DOHH2 (cell line): Measurements from ENCODE around the gene PEX11B.

Experiments used
- H3F3A ChIP-seq: fragments of 200-600 bp; sonication (generic), shearing (Covaris generic); 2 replicates; pipeline ENCODE4 v1.6.0; 2016; ENCODE audit warnings: antibody characterized with exemption, mild to moderate bottlenecking; ENCODE audit not compliant: control insufficient read depth, insufficient read depth
- H3K27ac ChIP-seq: fragments of 200-600 bp; sonication (generic); 2 replicates; pipeline ENCODE4 v1.5.1; 2014; ENCODE audit warnings: low read depth, mild to moderate bottlenecking, low read length, moderate library complexity
- H3K27me3 ChIP-seq: fragments of 200-600 bp; sonication (generic); 2 replicates; pipeline ENCODE4 v1.6.1; 2014; ENCODE audit warnings: mild to moderate bottlenecking, low read length, mixed read lengths; ENCODE audit not compliant: control insufficient read depth
- H3K36me3 ChIP-seq: fragments of 200-600 bp; sonication (generic); 2 replicates; pipeline ENCODE4 v1.6.1; 2014; ENCODE audit warnings: mild to moderate bottlenecking, low read length, moderate library complexity, mixed read lengths; ENCODE audit not compliant: control insufficient read depth
- H3K4me1 ChIP-seq: fragments of 200-600 bp; sonication (generic); 2 replicates; pipeline ENCODE4 v1.6.1; 2014; ENCODE audit warnings: mild to moderate bottlenecking, low read length, mixed read lengths; ENCODE audit not compliant: control insufficient read depth
- H3K4me2 ChIP-seq: fragments of 200-600 bp; sonication (generic); 2 replicates; pipeline ENCODE4 v1.6.0; 2014; ENCODE audit warnings: mild to moderate bottlenecking, low read length, moderate library complexity
- H3K4me3 ChIP-seq: fragments of 200-600 bp; sonication (generic); 2 replicates; pipeline ENCODE4 v1.5.1; 2014; ENCODE audit warnings: mild to moderate bottlenecking, low read length, mixed read lengths
- H3K79me2 ChIP-seq: fragments of 200-600 bp; sonication (generic); 2 replicates; pipeline ENCODE4 v1.6.1; 2014; ENCODE audit warnings: mild to moderate bottlenecking, low read length, mixed read lengths; ENCODE audit not compliant: control insufficient read depth
- H3K9me2 ChIP-seq: fragments of 200-600 bp; sonication (generic); replicated peaks from 2 replicates; pipeline ENCODE4 v1.6.1; 2014; ENCODE audit warnings: mild to moderate bottlenecking, low read length, mixed read lengths; ENCODE audit not compliant: control insufficient read depth
- H3K9me3 ChIP-seq: fragments of 200-600 bp; sonication (generic); 2 replicates; pipeline ENCODE4 v1.6.1; 2014; ENCODE audit warnings: antibody characterized with exemption, low read length, mixed read lengths; ENCODE audit not compliant: control insufficient read depth, insufficient read depth
- H4K20me1 ChIP-seq: fragments of 200-600 bp; sonication (generic); 2 replicates; pipeline ENCODE4 v1.6.0; 2014; ENCODE audit warnings: low read depth, mild to moderate bottlenecking, antibody characterized with exemption, low read length, moderate library complexity; ENCODE audit not compliant: control insufficient read depth, insufficient read depth
- EZH2phosphoT487 ChIP-seq: fragments of 200-600 bp; sonication (generic); IDR thresholded peaks from 2 replicates; pipeline ENCODE4 v1.6.1; 2017; ENCODE audit warnings: borderline replicate concordance, mild to moderate bottlenecking, antibody characterized with exemption, low read length, moderate library complexity, mixed read lengths
- TF ChIP-seq, protein P1 (sequence below): fragments of 200-600 bp; sonication (generic); IDR thresholded peaks from one replicate; pipeline ENCODE4 v1.5.1; 2014; ENCODE audit warnings: antibody characterized with exemption, mild to moderate bottlenecking, low read depth, low read length; ENCODE audit not compliant: poor library complexity, severe bottlenecking

The PEX11B gene, protein sequence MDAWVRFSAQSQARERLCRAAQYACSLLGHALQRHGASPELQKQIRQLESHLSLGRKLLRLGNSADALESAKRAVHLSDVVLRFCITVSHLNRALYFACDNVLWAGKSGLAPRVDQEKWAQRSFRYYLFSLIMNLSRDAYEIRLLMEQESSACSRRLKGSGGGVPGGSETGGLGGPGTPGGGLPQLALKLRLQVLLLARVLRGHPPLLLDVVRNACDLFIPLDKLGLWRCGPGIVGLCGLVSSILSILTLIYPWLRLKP

DNA sequence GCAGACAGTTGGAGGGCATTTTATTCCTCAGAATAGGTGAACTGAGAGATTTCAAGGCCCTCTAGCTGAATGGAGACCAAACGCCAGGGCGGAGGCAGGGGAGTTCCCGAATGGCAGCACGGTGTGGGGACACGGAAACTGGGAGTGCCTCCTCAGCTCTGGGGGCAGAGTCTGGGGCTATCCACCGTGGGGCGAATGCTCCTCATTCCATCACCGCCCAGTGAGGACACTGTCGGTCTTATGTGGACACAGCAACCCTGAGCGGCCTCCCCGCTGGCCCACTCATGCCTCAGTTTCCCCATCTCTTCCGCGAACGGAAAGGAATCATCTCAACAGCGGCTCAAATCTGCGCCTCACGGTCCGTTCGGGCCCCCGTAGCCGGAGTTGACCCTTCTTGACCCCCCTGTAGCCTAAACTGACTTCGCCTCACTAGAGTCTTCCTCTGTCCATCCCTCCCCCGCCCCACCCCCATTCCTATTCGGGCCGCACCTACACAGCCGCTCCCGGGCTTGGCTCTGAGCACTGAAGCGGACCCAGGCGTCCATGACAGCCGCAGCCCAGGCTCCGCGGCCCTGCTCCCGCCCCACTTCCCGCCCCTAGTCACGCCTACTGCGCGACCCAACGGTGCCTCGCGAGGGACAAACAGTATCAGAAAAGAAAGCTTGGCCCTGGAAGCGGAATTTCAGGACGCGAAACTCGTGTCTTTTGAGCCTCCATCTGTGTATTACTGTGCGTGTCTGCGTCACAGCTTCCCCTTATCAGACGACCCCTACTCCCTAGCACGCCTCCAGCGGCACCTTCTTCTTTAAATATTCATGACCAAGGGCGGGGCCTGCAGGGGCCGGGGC is at the start of gene PEX11B:
PEX11B (minus strand) TSS at position 574 of the 848 bp plus-strand sequence; CDS start at position 545, 29 bp downstream.
- peaks cover 22% of the 10 kb centered on the region for H3F3A ChIP-seq
- peak within 1 kb of the TSS; percentile 80 for H3K27ac ChIP-seq
- H3K36me3 ChIP-seq: peaks cover 30% of the 10 kb centered on the region
- peak within 1 kb of the TSS; percentile 93 for H3K4me3 ChIP-seq
- peaks cover 15% of the 10 kb centered on the region for H3K79me2 ChIP-seq
- no peaks in the 10 kb centered on the region for H4K20me1 ChIP-seq
- no peaks in the 10 kb centered on the region for H3K27me3 ChIP-seq
- H3K4me1 ChIP-seq: peaks cover 24% of the 10 kb centered on the region
- TF ChIP-seq EZH2phosphoT487: no peak
- TF ChIP-seq, protein P1, sequence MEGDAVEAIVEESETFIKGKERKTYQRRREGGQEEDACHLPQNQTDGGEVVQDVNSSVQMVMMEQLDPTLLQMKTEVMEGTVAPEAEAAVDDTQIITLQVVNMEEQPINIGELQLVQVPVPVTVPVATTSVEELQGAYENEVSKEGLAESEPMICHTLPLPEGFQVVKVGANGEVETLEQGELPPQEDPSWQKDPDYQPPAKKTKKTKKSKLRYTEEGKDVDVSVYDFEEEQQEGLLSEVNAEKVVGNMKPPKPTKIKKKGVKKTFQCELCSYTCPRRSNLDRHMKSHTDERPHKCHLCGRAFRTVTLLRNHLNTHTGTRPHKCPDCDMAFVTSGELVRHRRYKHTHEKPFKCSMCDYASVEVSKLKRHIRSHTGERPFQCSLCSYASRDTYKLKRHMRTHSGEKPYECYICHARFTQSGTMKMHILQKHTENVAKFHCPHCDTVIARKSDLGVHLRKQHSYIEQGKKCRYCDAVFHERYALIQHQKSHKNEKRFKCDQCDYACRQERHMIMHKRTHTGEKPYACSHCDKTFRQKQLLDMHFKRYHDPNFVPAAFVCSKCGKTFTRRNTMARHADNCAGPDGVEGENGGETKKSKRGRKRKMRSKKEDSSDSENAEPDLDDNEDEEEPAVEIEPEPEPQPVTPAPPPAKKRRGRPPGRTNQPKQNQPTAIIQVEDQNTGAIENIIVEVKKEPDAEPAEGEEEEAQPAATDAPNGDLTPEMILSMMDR: no peak
- no peaks in the 10 kb centered on the region for H3K9me2 ChIP-seq
- H3K9me3 ChIP-seq: no peaks in the 10 kb centered on the region
- peak within 1 kb of the TSS; percentile 90 for H3K4me2 ChIP-seq

DNA sequence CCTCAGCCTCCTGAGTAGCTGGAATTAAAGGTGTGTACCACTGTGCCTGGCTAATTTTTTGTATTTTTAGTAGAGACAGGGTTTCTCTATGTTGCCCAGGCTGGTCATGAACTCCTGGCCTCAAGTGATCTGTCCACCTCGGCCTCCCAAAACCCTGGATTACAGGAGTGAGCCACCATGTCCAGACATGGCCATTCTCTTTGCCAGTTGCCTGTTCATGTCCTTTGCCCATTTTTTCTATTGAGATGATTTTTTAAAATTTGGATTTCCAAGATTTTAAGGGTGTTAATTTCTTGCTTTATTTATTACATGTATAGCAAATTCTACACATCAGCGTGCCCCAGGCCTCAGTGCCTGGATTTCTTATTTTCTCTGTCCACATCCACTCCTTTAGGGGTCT is 48.8 kb upstream of the PEX11B start:
- H3K9me2 ChIP-seq: no peaks in the 10 kb centered on the region
- peaks cover 7% of the 10 kb centered on the region for H3K36me3 ChIP-seq
- H3K4me2 ChIP-seq: no peak overlapping the region
- peaks cover 10% of the 10 kb centered on the region; the same call in 1 of the 2 replicates for H3F3A ChIP-seq
- TF ChIP-seq, protein P1: no peak
- no peak for TF ChIP-seq EZH2phosphoT487
- peaks cover 23% of the 10 kb centered on the region for H3K4me1 ChIP-seq
- H4K20me1 ChIP-seq: no peaks in the 10 kb centered on the region
- no peak overlapping the region for H3K27ac ChIP-seq
- no peaks in the 10 kb centered on the region; the same call in 1 of the 2 replicates for H3K9me3 ChIP-seq
- H3K27me3 ChIP-seq: no peaks in the 10 kb centered on the region
- H3K4me3 ChIP-seq: no peak overlapping the region
- H3K79me2 ChIP-seq: peaks cover 23% of the 10 kb centered on the region

DNA sequence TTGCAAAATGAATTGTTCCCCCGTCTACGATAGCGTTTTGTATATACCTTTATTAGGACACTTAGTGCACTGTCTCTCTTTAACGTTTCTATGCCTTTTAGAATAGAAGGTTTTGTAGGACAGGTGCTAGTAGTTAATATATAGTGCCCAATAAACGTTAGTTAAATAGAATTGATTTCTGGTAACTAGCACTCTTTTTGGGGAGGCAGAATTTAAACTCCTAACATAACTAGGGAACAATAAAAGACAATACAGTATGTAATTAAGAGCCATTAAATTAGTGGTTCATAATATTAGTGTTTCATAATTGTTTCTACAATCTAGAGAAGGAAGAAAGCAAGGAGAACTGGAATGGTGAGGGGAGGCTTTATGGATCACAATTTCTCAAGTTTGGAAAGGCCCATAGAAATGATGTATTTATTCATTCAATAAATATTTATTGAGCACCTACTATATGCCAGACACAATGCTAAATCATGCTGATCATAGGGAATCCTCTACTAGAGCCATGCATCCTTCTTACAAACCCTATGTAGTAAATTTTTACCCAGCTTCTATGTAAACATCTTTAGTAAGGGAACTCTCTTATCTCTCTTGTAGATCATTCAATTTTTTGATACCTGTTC is 46.7 kb upstream of the PEX11B start:
- no peaks in the 10 kb centered on the region for H4K20me1 ChIP-seq
- peak overlapping the region; percentile 81 for H3K4me3 ChIP-seq
- H3K9me2 ChIP-seq: no peaks in the 10 kb centered on the region
- TF ChIP-seq, protein P1: no peak
- H3K9me3 ChIP-seq: no peaks in the 10 kb centered on the region; the same call in 1 of the 2 replicates
- H3K4me1 ChIP-seq: peaks cover 43% of the 10 kb centered on the region
- H3K36me3 ChIP-seq: peaks cover 7% of the 10 kb centered on the region
- H3F3A ChIP-seq: peaks cover 8% of the 10 kb centered on the region; the same call in 1 of the 2 replicates
- H3K27me3 ChIP-seq: no peaks in the 10 kb centered on the region
- peaks cover 27% of the 10 kb centered on the region for H3K79me2 ChIP-seq
- H3K4me2 ChIP-seq: peak overlapping the region; percentile 98
- H3K27ac ChIP-seq: peak overlapping the region; percentile 11; the same call in 1 of the 2 replicates
